Stimulated activated effector memory CD8-positive, alpha-beta T cell treated with anti-CD3 and anti-CD28 coated beads, Interleukin-12 subunit alpha, Interleukin-12 subunit beta, amount 100 ng/mL, for 72 hours (primary cell): Measurements from ENCODE around the gene MANEA.

Source experiments
- ATAC-seq: fragments of 150-1000 bp; cut with Tn5 transposase; 2 replicates; pipeline ENCODE4 v1.10.0; 2021
- DNase-seq, 2 donors: peaks; one replicate each; pipeline ENCODE4 v3.0.0; 2021 to 2022; ENCODE audit warnings: low spot score in 2 of 2
- H3K27ac Mint-ChIP-seq: one replicate; pipeline ENCODE4 v1.8.0; 2022; ENCODE audit warnings: mild to moderate bottlenecking, mixed read lengths
- H3K36me3 Mint-ChIP-seq: one replicate; pipeline ENCODE4 v1.8.0; 2022; ENCODE audit warnings: mild to moderate bottlenecking, mixed read lengths
- H3K4me1 Mint-ChIP-seq: one replicate; pipeline ENCODE4 v1.8.0; 2022; ENCODE audit warnings: mixed read lengths
- H3K4me3 Mint-ChIP-seq: one replicate; pipeline ENCODE4 v1.8.0; 2022; ENCODE audit warnings: mild to moderate bottlenecking, mixed read lengths
- H3K9me3 Mint-ChIP-seq: one replicate; pipeline ENCODE4 v1.8.0; 2022; ENCODE audit warnings: mixed read lengths

MANEA gene

DNA sequence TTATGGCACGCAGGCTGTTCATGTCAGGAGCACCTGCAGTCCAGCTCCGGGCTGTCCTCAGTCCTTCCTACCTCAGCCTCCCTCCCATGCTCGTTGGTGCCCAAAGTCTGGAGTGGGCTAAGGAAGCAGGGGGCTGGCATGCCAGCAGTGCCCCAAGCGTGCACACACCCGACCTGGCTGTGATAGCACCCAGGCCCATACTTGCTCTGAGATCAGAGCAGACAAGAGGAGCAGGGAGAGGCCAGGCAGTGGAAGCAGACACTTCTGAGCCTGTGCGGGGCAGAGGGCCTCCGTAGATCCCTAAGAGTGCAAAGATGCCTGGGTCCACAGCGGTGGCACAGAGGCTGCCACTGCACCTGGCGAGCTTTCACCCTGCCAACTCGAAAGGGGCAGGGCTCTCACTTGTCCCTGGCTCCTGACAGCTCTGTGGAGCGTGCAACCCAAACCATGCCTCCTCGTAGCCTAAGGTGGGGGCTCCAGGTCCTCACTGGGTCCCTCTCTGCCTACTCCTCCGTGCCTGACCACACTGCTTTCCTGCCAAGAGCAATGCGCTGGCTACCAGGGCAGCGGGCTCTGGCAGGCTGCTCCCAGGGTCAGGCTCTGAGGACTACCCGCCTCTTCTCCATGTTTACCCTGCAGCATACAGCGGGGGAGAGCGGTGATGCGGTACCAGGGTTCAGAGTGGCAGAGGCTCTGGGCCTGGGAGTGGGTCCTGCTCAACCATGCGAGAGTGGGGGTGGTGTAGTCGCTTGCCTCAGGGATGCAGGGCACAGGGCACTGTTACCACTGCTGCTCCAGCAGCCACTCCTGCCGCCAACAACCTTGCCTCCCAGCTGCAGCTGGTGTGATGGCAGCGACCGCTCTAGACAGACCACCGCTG, 59.5 kb downstream of the MANEA start:
- ATAC-seq (peak; percentile 45), DNase-seq (no peak)
- no peak overlapping the region for H3K4me3 Mint-ChIP-seq
- peaks cover 3% of the 10 kb centered on the region for H3K9me3 Mint-ChIP-seq
- H3K36me3 Mint-ChIP-seq, result no peaks in the 10 kb centered on the region
- H3K27ac Mint-ChIP-seq, result no peak overlapping the region
- no peaks in the 10 kb centered on the region for H3K4me1 Mint-ChIP-seq

DNA sequence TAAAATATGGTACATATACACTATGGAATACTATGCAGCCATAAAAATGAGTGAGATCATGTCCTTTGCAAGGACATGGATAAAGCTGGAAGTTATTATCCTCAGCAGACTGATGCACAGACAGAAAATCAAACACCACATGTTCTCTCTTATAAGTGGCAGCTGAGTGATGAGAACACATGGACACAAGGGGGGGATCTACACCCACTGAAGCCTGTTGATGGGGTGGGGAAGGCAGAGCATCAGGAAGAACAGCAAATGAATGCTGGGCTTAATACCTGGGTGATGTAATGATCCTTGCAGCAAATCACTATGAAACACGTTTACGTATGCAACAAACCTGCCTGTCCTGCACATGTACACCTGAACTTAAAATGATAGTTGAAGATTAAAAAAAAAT, 71.3 kb downstream of the MANEA start:
- Mint-ChIP-seq H3K4me1 (no peaks in the 10 kb centered on the region), H3K9me3 (no peaks in the 10 kb centered on the region), H3K27ac (no peak overlapping the region), H3K4me3 (no peak overlapping the region), H3K36me3 (no peaks in the 10 kb centered on the region)
- DNase-seq (no peak), ATAC-seq (no peak)

DNA sequence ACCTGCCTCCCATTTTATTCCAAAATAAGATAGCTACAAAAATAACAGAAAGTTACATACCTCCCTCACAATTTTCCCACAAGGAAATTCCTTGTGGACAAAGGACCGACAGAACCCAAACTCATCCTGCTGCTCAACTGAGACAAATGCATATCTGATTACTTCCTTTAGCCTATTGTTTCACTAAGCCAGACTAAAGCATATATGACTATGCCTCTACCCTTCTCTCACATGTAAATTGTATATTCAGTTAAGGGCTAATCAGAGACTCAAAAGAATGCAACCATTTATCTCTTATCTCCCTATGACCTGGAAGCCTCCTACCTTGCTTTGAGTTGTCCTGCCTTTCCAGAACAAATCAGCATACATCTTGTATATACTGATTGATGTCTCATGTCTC, 72.1 kb downstream of the MANEA start:
- H3K9me3 Mint-ChIP-seq, result no peaks in the 10 kb centered on the region
- no peak overlapping the region for H3K27ac Mint-ChIP-seq
- H3K4me3 Mint-ChIP-seq, result no peak overlapping the region
- H3K4me1 Mint-ChIP-seq, result no peaks in the 10 kb centered on the region
- no peak for ATAC-seq
- DNase-seq, result no peak
- no peaks in the 10 kb centered on the region for H3K36me3 Mint-ChIP-seq

GRCh38 chr6:95654176-95654575, 76.8 kb downstream of the MANEA start:
- H3K27ac Mint-ChIP-seq, result no peak overlapping the region
- no peaks in the 10 kb centered on the region for H3K9me3 Mint-ChIP-seq
- no peaks in the 10 kb centered on the region for H3K4me1 Mint-ChIP-seq
- no peak overlapping the region for H3K4me3 Mint-ChIP-seq
- ATAC-seq, result no peak
- DNase-seq, result no peak
- H3K36me3 Mint-ChIP-seq, result no peaks in the 10 kb centered on the region

DNA sequence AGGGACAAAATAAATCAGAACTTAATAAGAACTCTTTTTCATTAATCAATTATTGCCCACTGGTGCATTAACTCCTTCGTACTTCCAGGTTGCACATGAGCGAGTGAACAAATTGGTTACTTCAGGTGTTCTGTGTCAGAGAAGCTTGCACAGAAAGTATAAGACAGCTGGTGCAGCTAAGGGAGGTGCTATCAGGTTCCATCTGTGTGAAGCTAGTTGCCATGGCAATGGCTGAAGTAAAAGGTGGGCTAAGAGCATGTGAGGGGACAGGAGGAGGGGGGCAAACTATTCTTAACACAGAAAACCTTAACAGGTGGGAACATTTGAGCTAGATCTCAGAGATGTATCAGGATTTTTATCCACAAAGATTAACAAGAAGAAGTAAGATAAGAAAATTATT, 81.6 kb downstream of the MANEA start:
- no peaks in the 10 kb centered on the region for H3K36me3 Mint-ChIP-seq
- no peak for DNase-seq
- no peak overlapping the region for H3K27ac Mint-ChIP-seq
- ATAC-seq, result no peak
- no peak overlapping the region for H3K4me3 Mint-ChIP-seq
- H3K9me3 Mint-ChIP-seq, result no peaks in the 10 kb centered on the region
- H3K4me1 Mint-ChIP-seq, result no peaks in the 10 kb centered on the region
